Stimulated activated naive CD8-positive, alpha-beta T cell treated with anti-CD3 and anti-CD28 coated beads, Interleukin-15, Interleukin-2, amounts not matched to agents 100 U/mL and 50 U/mL, for 24 hours (primary cell): Measurements from ENCODE around the gene RNF113B.

Experiments
- ATAC-seq: fragments of 150-1000 bp; cut with Tn5 transposase; one replicate; pipeline ENCODE4 v1.10.0; 2021
- DNase-seq: peaks from one replicate; pipeline ENCODE4 v3.0.0; 2021

RNF113B gene

DNA sequence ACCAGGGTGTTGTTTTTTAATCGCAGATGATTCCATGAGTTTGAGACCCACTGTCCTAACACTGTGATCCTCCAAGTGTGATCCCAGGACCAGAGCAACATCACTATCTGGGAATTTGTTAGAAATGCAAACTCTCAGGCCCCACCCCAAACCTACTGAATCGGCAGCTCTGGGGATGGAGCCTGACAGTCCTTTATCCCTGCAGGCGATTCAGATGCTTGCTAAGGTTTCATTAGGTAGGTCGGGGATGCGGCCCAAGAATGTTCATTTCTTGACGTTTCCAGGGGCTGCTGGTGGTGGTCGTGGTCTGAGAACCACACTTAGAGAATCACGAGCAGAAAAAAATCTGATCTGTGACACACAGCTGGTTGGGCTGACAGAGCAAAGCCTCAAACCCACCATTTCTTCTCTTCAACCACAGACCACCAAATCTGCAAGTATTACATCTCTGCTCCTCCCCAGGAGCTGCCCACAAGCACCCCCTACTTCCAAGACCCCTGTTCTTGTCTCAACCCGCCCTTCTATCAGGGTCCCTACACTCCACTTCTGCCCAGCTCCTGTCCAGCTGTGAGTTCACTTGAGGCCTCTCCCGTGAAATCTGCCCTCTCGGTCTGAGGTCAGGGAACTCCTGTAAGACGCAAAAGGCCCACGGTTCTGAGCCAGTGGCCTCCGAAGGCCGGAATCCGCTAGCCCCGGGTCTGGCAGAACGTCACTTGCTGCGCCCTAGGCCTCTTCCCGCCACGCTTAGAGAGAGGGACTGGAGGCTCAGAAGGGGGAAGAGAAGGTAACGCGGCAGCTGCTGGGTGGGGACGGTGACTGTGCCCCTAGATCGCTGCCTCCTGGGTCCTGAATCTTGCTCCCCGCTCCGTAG, 35.3 kb downstream of the RNF113B start:
- DNase-seq, result no peak
- no peak for ATAC-seq

DNA sequence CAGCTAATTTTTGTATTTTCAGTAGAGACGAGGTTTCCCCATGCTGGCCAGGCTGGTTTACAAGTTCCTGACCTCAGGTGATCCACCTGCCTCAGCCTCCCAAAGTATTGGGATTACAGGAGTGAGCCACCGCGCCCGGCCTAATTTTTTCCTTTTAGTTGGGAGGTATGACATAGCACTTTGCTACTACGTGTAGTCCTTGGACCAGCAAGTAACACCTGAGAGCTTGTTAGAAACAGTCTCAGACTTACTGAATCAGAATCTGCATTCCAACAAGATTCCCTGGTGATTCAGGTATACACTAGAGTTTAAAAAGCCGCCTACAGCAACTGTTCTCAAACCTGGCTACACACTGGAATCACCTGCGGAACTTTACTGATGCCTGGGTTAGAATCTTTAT, 36.0 kb downstream of the RNF113B start:
- ATAC-seq (no peak), DNase-seq (no peak)

GRCh38 chr13:98134901-98135300, 42.2 kb downstream of the RNF113B start:
- no peak for DNase-seq
- no peak for ATAC-seq

GRCh38 chr13:98133946-98134345, 43.1 kb downstream of the RNF113B start:
- DNase-seq (no peak), ATAC-seq (no peak)

- ATAC-seq (no peak), DNase-seq (no peak)
Measured at GRCh38 chr13:98129059-98129746, 47.9 kb downstream of the RNF113B start.
